ENCODE data around the gene THYN1.

GRCh38 chr11:134253188-134253993 lies at the start of gene THYN1, which contains the start of gene ACAD8:
- TF ChIP-seq, protein P1, sequence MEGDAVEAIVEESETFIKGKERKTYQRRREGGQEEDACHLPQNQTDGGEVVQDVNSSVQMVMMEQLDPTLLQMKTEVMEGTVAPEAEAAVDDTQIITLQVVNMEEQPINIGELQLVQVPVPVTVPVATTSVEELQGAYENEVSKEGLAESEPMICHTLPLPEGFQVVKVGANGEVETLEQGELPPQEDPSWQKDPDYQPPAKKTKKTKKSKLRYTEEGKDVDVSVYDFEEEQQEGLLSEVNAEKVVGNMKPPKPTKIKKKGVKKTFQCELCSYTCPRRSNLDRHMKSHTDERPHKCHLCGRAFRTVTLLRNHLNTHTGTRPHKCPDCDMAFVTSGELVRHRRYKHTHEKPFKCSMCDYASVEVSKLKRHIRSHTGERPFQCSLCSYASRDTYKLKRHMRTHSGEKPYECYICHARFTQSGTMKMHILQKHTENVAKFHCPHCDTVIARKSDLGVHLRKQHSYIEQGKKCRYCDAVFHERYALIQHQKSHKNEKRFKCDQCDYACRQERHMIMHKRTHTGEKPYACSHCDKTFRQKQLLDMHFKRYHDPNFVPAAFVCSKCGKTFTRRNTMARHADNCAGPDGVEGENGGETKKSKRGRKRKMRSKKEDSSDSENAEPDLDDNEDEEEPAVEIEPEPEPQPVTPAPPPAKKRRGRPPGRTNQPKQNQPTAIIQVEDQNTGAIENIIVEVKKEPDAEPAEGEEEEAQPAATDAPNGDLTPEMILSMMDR (IDR thresholded peaks at IDR 0.05; ENCODE audit: insufficient read depth, low read length, poor library complexity, severe bottlenecking): no peak
- TF ChIP-seq EZH2phosphoT487 (conservative IDR thresholded peaks at IDR 0.05; ENCODE audit: low read length): no peak

Data from SU-DHL-6 (cell line).